GM12872 (cell line): ENCODE data around the gene NUDT9.

Experiments
- CTCF ChIP-seq: IDR thresholded peaks from 3 replicates; pipeline ENCODE4 v1.5.1; 2011; ENCODE audit warnings: low read depth, mild to moderate bottlenecking, low read length, moderate library complexity; ENCODE audit not compliant: insufficient read depth

The NUDT9 gene

GRCh38 chr4:87433342-87433741 is 11.0 kb downstream of the NUDT9 start:
- no peak for TF ChIP-seq CTCF

DNA sequence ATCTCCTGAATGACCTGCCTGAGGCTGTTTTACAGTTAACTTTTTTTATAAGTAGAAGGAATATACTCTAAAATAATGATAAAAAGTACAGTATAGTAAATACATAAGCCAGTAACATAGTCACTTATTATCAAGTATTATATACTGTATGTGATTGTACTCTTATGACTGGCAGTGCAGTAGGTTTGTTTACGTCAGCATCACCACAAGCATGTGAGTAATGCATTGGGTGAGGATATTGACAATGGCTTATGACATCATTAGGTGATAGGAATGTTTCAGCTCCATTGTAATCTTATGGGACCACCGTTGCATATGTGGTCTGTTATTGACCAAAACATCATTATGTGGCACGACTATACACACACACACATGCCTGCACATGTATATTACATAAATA is 20.5 kb downstream of the NUDT9 start:
- no peak for TF ChIP-seq CTCF

DNA sequence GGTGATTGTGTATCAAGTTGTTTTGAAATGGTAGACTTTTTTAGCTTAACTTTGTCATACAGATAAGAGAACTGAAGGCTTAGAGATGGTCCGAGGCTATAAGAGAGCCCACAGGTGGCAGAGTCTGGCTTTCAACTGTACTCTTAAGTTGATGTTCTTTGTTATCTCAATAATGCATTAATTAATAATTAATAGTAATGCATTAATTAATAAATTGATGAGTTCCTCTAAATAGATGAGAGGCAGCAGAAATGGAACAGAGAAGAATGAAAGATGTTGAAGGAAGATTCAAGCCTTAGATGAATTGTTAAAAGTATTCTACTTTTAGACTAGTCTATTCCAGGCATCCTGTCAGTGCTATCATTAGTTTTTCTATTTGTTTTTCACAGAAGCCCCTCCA is 22.4 kb downstream of the NUDT9 start:
- TF ChIP-seq CTCF: no peak

GRCh38 chr4:87445964-87446363 is 23.6 kb downstream of the NUDT9 start:
- no peak for TF ChIP-seq CTCF

GRCh38 chr4:87451537-87451936 is 29.2 kb downstream of the NUDT9 start:
- no peak for TF ChIP-seq CTCF

GRCh38 chr4:87458913-87459312 is 36.5 kb downstream of the NUDT9 start:
- TF ChIP-seq CTCF: no peak

GRCh38 chr4:87461281-87461700 is 38.9 kb downstream of the NUDT9 start:
- TF ChIP-seq CTCF: no peak

GRCh38 chr4:87462102-87462501 is 39.7 kb downstream of the NUDT9 start:
- TF ChIP-seq CTCF: no peak
